Erythroblast (primary cell): Measurements from ENCODE around the gene DLX3.

Experiments
- DNase-seq, 2 experiments: peaks; one replicate each; lab custom pipeline; 2025; lab: John Stamatoyannopoulos, UW
- GATA1 ChIP-seq: IDR thresholded peaks from 2 replicates; pipeline ENCODE4 v1.6.1; 2011; ENCODE audit warnings: low read depth, mild to moderate bottlenecking, control low read depth, low read length, moderate library complexity
- POLR2A ChIP-seq: IDR thresholded peaks from 2 replicates; pipeline ENCODE4 v1.6.1; 2011; ENCODE audit warnings: mild to moderate bottlenecking, low read length

The DLX3 gene

DNA sequence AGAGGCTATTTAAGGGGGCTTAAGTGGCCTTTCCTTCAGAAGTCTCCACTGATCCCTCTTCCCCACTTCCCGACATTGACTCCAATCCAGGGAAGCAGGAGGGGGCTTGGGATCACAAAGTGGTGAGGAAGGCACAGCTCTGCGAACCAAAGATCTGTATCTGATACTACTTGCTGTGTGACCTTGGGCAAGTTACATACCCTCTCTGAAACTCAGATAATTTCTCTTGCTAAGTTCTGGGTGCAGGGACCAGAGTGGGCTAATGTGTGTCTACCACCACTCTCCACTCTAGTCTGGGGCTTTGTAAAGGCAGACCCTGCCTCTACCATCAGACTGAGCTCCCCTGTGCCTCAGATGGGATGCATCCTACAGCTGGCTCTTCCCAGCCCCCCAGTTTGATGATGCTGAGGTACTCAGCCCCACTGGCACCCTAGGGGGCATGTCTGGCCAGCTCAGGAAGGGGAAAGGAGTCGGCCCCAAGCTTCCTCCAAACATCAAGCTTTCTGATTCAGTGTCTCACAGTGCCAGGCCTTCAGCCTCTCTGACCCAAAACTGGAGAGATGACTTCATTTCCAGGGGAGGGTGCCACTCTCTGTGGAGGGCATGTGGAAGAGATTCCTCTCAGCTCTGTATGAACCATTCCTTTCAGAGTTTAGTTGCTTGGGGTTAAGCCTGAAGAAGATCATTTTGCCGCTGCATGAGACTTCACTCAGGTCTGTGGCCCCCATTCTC, 15.1 kb downstream of the DLX3 start:
- TF ChIP-seq GATA1: no peak
- TF ChIP-seq POLR2A: no peak
- DNase-seq: no peak

DNA sequence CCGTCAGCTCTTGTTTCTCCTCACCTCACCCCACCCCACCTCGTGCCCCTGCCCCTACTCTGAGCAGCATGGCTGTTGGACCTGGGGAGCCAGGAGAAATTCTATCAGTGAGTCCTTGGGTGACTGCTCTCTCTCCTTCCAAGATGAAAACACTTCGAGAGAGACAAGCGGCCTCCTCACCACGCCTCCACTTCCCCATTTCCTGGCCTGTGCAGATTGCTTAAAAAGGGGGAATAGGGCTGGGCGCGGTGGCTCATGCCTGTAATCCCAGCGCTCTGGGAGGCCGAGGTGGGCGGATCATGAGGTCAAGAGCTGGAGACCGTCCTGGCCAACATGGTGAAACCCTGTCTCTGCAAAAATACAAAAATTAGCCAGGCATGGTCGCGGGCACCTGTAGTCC, 16.5 kb downstream of the DLX3 start:
- no peak for DNase-seq
- TF ChIP-seq POLR2A: no peak
- no peak for TF ChIP-seq GATA1

DNA sequence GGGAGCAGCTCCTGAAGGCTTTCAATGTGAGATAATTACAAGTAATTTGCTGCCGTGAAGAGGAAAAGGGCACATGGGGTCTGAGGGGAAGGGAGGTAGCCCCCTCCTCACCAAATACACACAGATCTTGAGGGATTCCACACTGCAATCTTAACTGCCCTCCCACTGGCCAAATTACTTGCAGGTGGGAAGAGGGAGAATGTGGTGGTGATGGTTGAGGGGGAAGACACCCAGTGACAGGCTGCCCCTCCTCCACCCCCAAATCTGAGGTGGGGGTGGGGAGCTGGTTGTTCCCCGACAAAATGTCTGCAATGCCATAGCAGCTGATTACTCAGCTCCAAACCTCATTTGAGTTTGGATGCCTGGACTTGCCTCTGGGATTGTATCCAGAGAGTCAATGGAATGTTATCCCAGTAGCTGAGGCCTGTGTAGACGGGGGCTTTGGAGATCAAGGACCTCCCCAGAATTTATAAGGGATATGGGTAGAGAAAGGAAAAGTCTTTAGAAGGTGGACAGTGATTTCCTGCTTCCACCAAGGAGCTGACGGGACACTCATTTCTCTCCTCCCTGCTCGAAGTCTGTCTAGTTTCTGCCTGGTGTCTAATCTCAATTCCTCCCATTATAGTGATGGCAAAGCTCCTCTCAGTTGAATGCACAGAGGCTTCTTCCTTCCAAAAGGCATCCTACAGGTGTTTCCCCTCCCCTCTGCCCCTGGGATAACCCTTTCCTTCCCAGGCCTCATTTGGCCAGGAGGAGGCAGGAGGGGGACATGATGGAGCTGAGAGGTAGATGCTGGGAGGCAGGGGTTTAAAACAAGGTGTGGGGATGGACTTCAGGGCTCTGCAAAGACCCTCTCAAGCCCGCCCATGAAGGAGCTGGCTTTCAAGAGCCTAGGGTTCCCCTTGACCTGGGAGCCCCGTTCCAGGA, 17.3 kb downstream of the DLX3 start:
- TF ChIP-seq GATA1: no peak
- TF ChIP-seq POLR2A: no peak
- no peak for DNase-seq

DNA sequence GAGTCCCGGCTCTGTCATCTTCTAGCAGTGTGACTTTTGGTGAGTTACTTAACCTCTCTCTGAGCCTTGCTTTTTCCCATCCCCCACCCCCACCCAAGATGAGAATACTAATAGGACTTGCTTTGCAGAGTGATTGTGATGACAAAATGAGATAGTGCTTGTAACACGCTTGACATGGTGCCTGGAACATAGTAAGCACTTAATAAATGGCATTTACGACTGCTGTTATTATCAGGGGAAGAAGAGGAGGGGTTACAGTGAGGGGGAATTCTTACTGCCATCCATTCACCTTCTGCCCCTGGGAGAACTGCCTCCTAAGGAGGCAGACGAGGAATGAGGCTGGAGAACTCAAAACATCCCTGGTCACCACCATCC, 18.2 kb downstream of the DLX3 start:
- no peak for DNase-seq
- TF ChIP-seq GATA1: no peak
- TF ChIP-seq POLR2A: no peak

DNA sequence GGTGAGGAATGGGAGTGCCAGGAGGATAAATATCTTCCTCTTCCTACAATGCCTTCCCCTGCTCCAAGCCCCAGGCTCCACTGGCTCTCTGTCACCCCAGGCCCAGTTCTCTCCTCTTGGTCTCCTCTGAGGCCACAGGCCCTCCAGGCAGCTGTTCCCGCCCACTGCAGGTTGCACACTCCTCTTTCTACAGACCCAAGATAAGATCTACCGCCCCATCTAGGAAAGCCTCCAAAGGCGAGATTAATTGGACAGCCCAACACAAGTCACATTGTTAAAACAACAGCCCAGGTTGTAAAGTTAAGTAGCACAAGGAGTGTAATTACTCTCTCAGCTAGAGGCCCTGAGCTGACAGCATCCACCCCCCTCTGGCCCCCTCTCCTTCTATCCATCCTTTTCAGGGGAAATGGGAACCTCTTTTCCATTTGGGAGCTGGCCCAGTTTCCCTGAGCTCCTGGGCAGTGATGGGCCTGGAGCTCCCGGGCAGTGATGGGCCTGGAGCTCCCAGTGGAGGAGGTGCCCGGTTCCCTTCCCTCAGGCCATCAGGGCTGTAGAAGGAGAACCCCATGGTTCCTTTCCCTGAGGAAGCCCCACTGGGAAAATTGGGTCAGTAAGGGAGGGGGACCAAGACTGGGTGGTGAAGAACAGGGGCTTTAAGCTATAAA, 18.7 kb downstream of the DLX3 start:
- TF ChIP-seq GATA1: no peak
- no peak for TF ChIP-seq POLR2A
- no peak for DNase-seq

DNA sequence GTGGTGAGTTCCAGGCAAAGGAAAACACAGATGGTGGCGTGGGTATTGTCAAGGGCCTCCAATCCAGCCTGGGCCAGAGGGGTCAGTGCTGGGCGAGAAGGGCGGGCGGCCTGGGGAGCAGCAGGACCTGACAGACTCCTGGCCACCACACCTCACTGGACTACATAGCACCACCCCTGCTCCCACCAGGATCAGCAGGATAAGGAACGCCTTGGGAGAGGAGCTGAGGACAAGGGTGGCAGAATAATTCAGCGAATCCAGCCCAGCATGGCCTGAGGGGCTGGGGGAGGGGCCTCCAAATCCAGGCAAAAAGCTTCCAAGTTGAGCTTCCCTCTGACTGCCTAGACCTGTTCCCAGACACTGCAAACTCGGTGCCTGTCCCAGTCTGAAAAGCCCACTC, 19.5 kb downstream of the DLX3 start:
- no peak for DNase-seq
- TF ChIP-seq GATA1 (no peak), POLR2A (no peak)

DNA sequence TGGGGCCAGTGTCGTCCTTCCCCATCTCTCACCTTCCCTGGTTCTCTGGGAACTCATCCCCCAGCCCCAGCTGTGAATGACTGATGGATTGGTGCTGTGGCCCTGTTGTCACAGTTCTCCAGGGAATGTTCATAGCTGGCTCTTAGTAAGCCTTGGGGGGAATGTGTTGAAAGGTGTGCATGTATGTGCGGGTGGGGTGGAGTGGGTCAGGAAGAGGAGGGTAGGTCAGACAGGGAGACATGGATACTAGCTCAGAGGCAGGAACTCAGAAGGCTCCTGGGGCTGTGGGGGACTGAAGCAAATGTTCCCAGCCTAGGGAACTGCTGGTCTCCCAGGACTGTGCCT, 21.8 kb downstream of the DLX3 start:
- no peak for DNase-seq
- TF ChIP-seq POLR2A (no peak), GATA1 (no peak)

DNA sequence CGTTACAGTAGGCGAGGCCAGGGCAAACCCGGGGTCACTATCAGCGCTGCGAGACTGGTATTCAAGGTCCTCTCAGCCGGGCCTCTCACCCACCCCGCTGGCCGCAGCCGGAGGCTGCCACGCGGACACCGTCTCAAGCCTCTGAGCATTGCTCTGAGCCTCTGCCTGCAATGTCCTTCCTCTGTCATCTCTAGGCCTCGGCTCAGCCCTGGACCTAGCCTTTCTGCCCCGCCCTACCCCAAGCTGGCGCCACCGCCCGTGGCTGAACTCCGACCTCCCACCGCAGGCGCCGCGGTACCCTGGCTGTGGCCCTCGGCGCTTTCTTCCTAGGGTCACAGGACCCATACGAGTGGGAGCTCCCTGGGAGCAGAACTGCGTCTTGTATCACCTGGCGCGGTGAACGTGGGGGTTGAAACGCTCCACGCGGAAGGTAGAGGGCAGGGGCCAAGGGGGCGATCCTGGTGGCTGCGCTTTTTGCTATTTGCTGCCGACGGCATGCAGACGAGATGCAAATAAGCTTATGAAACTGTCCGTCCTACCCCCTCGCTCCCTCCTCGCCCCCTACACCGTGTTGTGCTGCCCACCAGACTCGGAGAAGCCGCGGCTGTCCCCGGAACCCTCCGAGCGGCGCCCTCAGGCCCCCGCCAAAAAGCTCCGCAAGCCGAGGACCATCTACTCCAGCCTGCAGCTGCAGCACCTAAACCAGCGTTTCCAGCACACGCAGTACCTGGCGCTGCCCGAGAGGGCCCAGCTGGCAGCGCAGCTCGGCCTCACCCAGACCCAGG, 22.3 kb downstream of the DLX3 start:
- TF ChIP-seq GATA1 (no peak), POLR2A (no peak)
- DNase-seq: no peak

DNA sequence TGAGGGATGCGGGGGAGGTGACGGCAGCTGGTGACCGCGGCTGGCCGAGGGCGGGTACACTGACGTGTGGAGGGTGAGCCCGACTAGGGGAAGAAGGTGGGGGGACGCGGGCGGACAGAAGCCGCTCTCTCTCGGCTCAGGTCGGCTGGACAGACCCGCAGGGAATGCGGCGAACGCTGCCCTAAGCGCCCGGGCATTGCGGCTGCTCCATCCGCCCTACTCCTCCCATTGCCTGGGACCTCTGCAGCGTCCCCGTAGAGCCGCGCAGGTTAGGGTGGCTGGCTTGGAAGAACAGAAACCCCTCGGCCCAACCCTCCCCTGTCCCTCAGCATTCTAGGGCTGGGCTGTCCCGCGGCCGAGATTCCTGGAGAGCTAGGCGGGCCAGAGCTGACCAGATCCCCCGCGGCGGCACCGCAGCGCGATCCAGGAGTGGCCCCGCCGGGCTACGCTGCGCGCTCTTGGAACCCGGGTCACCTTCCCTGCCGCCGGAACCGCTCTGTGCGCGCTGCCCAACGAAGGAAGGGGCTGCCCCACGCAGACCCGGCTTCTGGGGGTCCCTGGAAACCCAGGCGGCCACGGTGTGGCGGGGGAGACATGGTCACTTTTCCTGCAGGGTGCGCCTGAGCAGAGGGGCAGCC, 23.1 kb downstream of the DLX3 start:
- TF ChIP-seq GATA1 (no peak), POLR2A (no peak)
- no peak for DNase-seq

DNA sequence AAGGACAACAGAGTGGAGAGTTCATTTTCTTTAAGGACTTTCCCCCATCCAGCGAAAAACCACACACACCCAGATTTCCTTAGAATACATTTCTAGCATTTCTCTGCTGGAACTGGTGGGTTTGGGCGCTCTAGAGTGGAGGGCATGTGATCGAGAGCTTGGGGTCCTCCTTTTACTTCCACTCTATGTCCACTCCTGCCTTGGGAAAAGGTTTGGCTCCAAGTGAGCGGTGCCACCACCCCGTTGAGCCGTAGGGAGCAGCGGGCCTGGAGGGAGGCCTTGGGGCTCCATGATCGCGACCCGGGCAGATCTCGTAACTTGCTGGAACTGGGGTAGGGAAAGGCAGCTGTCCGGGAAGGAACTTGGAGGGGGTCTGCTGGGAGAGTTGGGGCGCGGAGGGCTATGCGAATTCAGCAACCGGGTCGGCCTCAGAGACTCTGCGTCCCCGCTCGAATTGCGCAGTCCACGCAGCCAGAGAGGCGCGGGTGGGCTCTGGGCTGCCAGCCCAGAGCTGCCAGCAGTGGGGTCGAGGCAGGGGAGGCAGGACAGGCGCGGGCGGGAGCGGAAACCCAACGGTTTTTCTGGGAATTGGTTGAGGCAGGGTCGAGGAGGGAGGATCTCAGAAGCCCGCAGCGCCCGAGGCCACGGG, 23.7 kb downstream of the DLX3 start:
- no peak for DNase-seq
- TF ChIP-seq GATA1 (no peak), POLR2A (no peak)

DNA sequence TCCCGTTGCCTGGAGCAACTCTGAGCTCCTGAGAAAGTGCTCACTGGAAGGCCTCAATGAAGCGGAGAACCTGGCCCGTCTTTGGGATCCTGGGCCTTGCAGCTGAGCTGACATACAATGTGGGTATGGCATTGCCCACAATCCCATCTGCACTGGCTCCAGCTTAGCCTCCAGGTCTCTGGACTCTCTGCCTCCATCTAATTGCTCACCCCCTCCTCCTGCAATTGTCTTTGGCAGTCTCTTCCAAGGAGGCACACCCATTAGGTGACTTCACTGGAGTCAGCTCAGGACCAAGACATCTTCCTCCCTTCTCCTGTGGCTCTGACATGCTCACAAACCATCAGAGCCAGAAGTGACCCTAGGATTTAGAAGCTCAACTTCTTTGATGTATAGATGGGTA, 24.5 kb downstream of the DLX3 start:
- TF ChIP-seq GATA1 (no peak), POLR2A (no peak)
- DNase-seq: no peak

DNA sequence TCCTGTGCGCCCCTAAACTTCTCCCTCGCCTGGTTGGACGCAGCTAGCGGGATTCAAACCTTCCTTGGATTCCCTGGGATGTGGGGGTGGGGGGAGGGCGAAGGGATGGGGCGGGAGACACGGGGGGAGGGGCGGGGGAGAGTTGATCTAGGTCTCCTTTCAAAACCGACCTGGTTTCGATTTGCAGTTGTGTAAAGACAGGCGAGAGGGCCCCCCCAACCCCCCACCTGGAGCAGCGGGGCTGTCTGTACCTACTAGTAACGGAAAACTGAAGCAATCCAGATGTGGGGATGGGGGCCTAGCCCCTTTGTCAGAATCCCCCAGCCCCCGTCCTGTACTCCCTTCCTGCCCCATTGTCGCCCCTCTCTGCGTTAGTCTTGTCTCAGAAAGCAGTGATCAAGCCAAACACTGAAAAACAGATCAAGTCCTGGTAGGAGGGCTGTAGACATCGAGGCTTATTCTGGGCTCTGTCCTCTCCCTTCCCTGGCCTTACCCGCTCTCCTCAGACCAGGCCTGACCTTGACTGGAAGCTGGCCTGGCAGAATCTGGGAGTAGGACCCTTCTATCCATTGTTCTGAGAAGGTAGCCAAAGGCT, 25.1 kb downstream of the DLX3 start:
- no peak for DNase-seq
- no peak for TF ChIP-seq POLR2A
- no peak for TF ChIP-seq GATA1

DNA sequence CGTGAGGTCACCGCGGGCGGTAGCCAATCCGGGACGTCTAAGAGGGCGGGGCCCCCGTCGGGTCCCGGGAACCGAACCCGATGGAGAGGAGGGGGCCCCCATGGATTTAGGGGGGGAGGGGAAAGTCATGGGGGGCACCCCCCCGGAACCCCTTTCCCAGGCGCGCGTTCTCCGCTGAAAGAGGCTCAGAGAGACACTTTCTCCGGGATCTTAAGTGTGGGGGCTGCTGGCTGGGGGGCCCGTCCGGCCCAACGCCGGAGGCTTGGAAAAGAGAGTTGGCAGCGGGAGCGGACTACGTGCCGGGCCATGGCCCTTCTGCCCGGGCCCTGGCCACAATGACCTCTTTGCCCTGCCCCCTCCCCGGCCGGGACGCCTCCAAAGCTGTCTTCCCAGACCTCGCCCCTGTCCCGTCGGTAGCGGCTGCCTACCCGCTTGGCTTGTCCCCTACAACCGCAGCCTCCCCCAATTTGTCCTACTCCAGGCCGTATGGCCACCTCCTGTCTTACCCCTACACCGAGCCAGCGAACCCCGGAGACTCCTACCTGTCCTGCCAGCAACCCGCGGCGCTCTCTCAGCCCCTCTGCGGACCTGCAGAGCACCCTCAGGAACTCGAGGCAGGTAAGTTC, 25.8 kb downstream of the DLX3 start, which contains the start of gene DLX4:
TSS of gene DLX4 (plus strand) at position 57 of the 626 bp plus-strand sequence. CDS start at position 336, 279 bp downstream.
- TF ChIP-seq POLR2A: no peak
- no peak for TF ChIP-seq GATA1
- DNase-seq: no peak
